ENCODE measurements around the gene NR3C2. TPM values are rescaled to one million over a fixed set of nuclear protein-coding genes. Genes with fewer than 3 reads are reported as not detected.

The NR3C2 gene
- total RNA-seq, 1 donor from 2014 or later, result 2.5 TPM

GRCh38 chr4:148067301-148067916 is 374.8 kb downstream of the NR3C2 start:
- no peaks in the 10 kb centered on the region for H3K36me3 ChIP-seq (ENCODE audit: insufficient read depth, low read length)
- peaks cover 45% of the 10 kb centered on the region for H4K20me1 ChIP-seq (ENCODE audit: insufficient read depth, low read length)
- no peak overlapping the region for H2AFZ ChIP-seq (ENCODE audit: low read depth, low read length)
- H3K27ac Mint-ChIP-seq (ENCODE audit: unreplicated experiment), result no peak overlapping the region
- no peaks in the 10 kb centered on the region for H3K4me1 ChIP-seq (ENCODE audit: insufficient read depth, low read length)
- peak; percentile 42 for DNase-seq (ENCODE audit: low read depth)
- no peak overlapping the region for H3K4me3 ChIP-seq (ENCODE audit: insufficient read depth, low read depth, low read length)
- no peak overlapping the region for H3K4me2 ChIP-seq (ENCODE audit: low read length)
- no peaks in the 10 kb centered on the region for H3K27me3 ChIP-seq (ENCODE audit: insufficient read depth, low read length)
- no peaks in the 10 kb centered on the region for H3K9me3 ChIP-seq (ENCODE audit: insufficient read depth, low read depth, low read length)
- H3K4me3 Mint-ChIP-seq (ENCODE audit: unreplicated experiment), result no peak overlapping the region
- H3K9ac ChIP-seq (ENCODE audit: low read length), result no peak overlapping the region
- H3K36me3 Mint-ChIP-seq (ENCODE audit: low read depth, unreplicated experiment), result peaks cover 17% of the 10 kb centered on the region
- H3K79me2 ChIP-seq (ENCODE audit: insufficient read depth, low read length), result no peaks in the 10 kb centered on the region
- no peak overlapping the region for H3K27ac ChIP-seq (ENCODE audit: low read depth, low read length)
- peaks cover 18% of the 10 kb centered on the region for H3K4me1 Mint-ChIP-seq (ENCODE audit: low read depth, unreplicated experiment)
- TF ChIP-seq EZH2 (IDR thresholded peaks at IDR 0.05; ENCODE audit: insufficient read depth, low read length), result no peak
- TF ChIP-seq CTCF (IDR thresholded peaks at IDR 0.05; ENCODE audit: insufficient read depth, low read depth, low read length), result no peak
- H3K9me3 Mint-ChIP-seq (ENCODE audit: unreplicated experiment), result no peaks in the 10 kb centered on the region
- H3K27me3 Mint-ChIP-seq (ENCODE audit: low read depth, unreplicated experiment), result no peaks in the 10 kb centered on the region
- FAIRE-seq, result no peak

- peak; percentile 80 for DNase-seq (ENCODE audit: low read depth)
- no peak for FAIRE-seq
- TF ChIP-seq EZH2 (IDR thresholded peaks at IDR 0.05; ENCODE audit: insufficient read depth, low read length), result no peak
- no peak for TF ChIP-seq CTCF (IDR thresholded peaks at IDR 0.05; ENCODE audit: insufficient read depth, low read depth, low read length)
- peak overlapping the region; percentile 58 for H3K27ac Mint-ChIP-seq (ENCODE audit: unreplicated experiment)
- Histone ChIP-seq H3K36me3 (ENCODE audit: insufficient read depth, low read length) (no peaks in the 10 kb centered on the region), H3K27ac (ENCODE audit: low read depth, low read length) (no peak overlapping the region), H4K20me1 (ENCODE audit: insufficient read depth, low read length) (peaks cover 42% of the 10 kb centered on the region), H3K79me2 (ENCODE audit: insufficient read depth, low read length) (no peaks in the 10 kb centered on the region), H3K4me3 (ENCODE audit: insufficient read depth, low read depth, low read length) (no peak overlapping the region), H3K9me3 (ENCODE audit: insufficient read depth, low read depth, low read length) (no peaks in the 10 kb centered on the region), H3K4me1 (ENCODE audit: insufficient read depth, low read length) (no peaks in the 10 kb centered on the region), H3K9ac (ENCODE audit: low read length) (no peak overlapping the region), H3K4me2 (ENCODE audit: low read length) (no peak overlapping the region), H2AFZ (ENCODE audit: low read depth, low read length) (no peak overlapping the region), H3K27me3 (ENCODE audit: insufficient read depth, low read length) (no peaks in the 10 kb centered on the region)
- no peaks in the 10 kb centered on the region for H3K27me3 Mint-ChIP-seq (ENCODE audit: low read depth, unreplicated experiment)
- no peaks in the 10 kb centered on the region for H3K9me3 Mint-ChIP-seq (ENCODE audit: unreplicated experiment)
- H3K4me1 Mint-ChIP-seq (ENCODE audit: low read depth, unreplicated experiment), result peaks cover 24% of the 10 kb centered on the region
- peaks cover 20% of the 10 kb centered on the region for H3K36me3 Mint-ChIP-seq (ENCODE audit: low read depth, unreplicated experiment)
- no peak overlapping the region for H3K4me3 Mint-ChIP-seq (ENCODE audit: unreplicated experiment)
Observed at GRCh38 chr4:148065075-148065474, 377.1 kb downstream of the NR3C2 start.

GRCh38 chr4:148064451-148064850 is 377.8 kb downstream of the NR3C2 start:
- Histone ChIP-seq H3K36me3 (ENCODE audit: insufficient read depth, low read length) (no peaks in the 10 kb centered on the region), H3K27ac (ENCODE audit: low read depth, low read length) (no peak overlapping the region), H4K20me1 (ENCODE audit: insufficient read depth, low read length) (peaks cover 36% of the 10 kb centered on the region), H3K4me2 (ENCODE audit: low read length) (no peak overlapping the region), H3K4me1 (ENCODE audit: insufficient read depth, low read length) (no peaks in the 10 kb centered on the region), H3K9ac (ENCODE audit: low read length) (no peak overlapping the region), H3K27me3 (ENCODE audit: insufficient read depth, low read length) (no peaks in the 10 kb centered on the region), H3K79me2 (ENCODE audit: insufficient read depth, low read length) (no peaks in the 10 kb centered on the region), H2AFZ (ENCODE audit: low read depth, low read length) (no peak overlapping the region), H3K9me3 (ENCODE audit: insufficient read depth, low read depth, low read length) (no peaks in the 10 kb centered on the region), H3K4me3 (ENCODE audit: insufficient read depth, low read depth, low read length) (no peak overlapping the region)
- Mint-ChIP-seq H3K36me3 (ENCODE audit: low read depth, unreplicated experiment) (peaks cover 22% of the 10 kb centered on the region), H3K27ac (ENCODE audit: unreplicated experiment) (no peak overlapping the region), H3K4me1 (ENCODE audit: low read depth, unreplicated experiment) (peaks cover 23% of the 10 kb centered on the region), H3K27me3 (ENCODE audit: low read depth, unreplicated experiment) (no peaks in the 10 kb centered on the region), H3K9me3 (ENCODE audit: unreplicated experiment) (no peaks in the 10 kb centered on the region), H3K4me3 (ENCODE audit: unreplicated experiment) (no peak overlapping the region)
- no peak for TF ChIP-seq EZH2 (IDR thresholded peaks at IDR 0.05; ENCODE audit: insufficient read depth, low read length)
- TF ChIP-seq CTCF (IDR thresholded peaks at IDR 0.05; ENCODE audit: insufficient read depth, low read depth, low read length), result no peak
- DNase-seq (ENCODE audit: low read depth), result no peak
- no peak for FAIRE-seq
